ENCODE results near the gene GDF2.

GDF2 gene

DNA sequence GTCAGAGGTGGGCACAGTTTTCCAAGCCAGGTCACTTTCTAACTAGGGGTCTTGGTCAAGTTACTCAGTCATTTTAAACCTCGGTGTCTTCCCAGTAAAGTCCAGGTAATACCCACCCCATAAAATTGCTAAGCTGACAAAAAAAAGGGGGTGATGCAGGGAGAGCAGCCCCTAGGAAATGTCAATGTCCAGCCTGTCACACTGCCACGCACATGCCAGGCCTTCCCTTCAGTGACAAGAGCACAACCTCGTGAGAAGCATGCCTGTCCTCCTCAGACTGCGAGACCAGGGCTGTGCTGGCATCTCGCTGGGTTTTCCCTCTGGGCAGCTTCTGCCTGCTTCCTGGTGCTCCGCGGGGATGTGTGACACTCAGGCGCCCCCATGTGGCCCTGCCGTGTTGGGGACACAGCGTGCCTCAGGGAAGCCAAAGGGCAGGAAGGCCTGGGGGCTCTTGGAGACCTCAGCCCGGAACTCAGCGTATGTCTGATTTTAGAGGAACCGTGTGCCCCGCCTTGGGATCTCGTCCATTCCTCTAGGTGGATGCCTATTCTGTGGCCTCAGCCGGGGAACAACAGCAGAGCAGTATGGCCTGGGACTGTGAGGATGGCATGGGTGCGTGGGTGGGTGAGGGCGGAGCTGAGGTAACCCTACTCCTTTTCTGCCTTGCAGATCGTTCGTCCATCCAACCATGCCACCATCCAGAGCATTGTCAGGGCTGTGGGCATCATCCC, 10.2 kb upstream of the GDF2 start:
- peak; percentile 72 for DNase-seq

DNA sequence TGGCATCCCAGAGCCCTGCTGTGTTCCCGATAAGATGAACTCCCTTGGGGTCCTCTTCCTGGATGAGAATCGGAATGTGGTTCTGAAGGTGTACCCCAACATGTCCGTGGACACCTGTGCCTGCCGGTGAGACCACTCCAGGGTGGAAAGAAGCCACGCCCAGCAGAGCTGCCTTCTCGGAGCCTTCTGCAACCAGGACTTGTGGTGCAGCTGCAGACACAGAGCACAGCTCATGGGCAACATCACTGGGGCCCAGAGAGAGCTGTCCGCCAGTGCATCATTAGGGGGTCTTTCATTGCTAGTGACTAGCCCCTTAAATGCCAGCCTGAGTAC, 9.6 kb upstream of the GDF2 start:
- no peak for DNase-seq

DNA sequence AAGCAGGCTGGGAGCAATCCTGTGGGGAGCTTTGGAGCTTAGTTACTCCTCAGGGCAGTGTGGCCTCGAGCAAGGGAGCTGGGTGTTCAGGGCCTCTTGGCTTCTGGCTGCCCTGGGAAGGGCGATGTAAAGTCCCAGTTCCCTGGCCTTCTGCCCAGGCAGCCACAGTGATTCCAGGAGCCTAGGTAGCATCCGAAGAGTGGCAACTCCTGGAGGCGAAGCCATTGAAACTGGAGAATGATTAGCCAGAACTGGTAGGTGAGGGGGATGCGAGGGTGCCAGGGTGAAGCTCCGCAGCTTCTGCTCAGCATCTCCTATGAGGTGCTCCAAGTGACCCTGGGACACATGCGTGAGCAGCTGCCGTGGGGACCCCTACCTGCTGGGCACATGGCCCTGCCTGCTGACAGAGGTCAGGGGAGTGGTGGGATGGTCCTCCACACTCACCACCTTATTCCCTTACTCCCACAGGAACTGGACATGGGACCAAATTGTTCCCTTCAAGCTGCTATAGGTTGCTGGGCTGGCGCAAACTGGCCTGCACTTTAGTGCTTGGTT, 7.8 kb upstream of the GDF2 start:
- no peak for DNase-seq

DNA sequence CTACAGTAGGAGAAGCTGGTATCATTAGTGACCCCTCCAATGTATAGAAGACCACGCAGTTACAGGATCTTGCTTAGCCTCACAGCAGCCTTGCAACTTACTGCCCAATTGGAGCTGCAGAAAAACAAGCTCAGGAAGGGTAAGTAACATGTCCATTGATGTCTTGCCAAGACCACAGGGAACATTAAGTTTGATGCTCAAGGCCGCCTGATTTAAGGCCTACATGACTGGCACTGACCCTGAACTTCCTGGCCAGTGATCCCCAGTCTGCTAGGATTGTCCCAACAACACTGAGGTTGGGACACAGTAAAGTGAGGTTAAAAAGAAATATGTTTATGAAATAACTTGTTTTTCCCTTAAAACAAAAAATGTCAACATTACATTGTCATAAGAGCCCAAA, 6.8 kb upstream of the GDF2 start:
- DNase-seq = no peak

DNA sequence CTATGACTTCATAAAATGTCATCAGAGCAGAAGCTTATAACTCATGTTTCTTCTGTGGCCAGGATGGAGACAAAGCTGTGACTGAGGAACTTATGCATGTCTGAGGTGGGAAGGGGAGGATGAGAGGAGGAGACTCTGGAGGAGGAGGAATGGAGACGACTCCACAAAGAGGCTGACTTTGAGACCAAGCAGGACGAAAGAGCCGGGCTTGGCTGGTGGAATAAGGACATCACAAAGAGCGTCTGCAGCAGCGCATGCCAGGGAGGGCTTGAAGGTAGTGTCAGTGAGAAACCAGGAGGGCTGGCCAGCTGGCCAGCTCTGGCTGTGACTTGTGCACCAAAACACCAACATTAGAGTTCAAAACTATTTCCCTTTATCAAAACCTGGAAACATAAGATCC, 6.1 kb upstream of the GDF2 start:
- no peak for DNase-seq

DNA sequence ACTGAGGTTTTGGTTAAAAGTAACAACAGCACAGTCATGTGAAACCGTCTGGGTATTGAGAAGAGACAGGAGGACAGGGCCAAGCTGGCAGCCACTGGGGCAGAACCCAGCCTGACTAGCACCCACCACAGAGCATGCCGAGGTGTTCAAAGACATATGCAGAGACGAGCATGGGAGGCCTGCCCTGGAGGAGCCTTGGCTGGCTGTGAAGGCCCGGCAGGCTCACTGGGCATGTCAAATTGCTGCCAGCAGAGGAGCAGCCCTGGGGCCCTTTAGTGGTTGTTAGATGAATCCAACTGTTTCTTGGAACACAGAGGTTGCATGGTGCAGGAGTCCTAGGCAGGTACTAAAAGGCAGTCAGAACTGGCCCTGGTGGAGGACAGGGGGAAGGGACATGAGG, 5.0 kb upstream of the GDF2 start:
- no peak for DNase-seq

DNA sequence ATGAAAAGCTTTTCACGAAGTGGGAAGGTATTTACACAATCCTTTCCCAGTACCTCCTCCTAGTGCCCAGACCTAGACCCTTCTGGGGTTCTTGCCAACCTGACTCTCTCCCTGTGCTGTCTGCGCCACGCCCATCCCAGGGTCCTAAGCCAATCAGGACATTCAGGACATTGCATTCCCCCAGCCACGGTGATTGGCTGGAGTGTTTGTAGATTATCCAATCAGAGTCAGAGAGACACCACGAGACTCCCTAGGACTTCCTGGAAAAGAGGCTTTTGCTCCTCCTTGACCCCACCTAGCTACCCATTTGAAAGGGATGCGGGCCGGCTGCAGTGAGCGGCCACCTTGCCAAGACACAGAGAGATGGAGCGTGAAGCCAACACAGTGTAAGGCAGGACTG, 3.5 kb upstream of the GDF2 start:
- DNase-seq = peak; percentile 4

DNA sequence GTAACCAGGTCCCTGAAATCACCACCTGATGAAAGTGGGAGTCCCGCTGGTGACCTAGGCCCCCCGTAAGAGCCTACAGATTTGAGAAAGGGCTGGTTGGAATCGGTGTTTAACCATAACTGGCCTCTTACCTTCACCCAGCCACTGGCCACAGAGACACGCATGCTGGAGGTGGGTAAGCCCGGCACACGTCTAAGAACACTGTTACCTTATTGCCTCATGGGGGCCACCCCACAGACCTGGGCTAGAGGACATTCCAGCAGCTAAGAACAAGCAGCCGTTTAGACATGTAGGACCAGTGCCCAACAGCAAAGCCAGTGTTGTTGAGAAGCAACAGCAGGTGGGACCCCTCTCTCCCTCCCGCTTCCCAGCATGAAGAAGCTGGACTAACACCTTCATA, 2.5 kb upstream of the GDF2 start:
- no peak for DNase-seq

DNA sequence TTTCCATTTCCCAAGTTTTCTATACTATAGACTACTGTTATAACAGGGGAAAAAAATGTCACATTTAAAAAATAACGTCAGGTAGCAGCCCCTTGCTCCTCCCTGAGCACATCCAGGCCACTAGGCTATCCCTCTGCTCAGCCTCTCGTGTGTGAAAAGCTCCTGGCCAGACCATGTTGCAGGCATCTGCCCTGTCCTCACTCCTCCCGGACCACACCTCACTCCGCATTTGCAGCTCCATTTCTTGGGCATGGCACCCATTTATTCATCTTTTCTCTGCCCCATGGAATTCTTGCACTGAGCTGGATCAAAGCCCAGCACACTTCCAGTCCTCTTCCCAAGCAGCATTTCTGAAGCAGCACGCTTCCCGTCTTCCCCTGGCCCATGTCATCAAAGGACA, 1.4 kb upstream of the GDF2 start:
- no peak for DNase-seq

DNA sequence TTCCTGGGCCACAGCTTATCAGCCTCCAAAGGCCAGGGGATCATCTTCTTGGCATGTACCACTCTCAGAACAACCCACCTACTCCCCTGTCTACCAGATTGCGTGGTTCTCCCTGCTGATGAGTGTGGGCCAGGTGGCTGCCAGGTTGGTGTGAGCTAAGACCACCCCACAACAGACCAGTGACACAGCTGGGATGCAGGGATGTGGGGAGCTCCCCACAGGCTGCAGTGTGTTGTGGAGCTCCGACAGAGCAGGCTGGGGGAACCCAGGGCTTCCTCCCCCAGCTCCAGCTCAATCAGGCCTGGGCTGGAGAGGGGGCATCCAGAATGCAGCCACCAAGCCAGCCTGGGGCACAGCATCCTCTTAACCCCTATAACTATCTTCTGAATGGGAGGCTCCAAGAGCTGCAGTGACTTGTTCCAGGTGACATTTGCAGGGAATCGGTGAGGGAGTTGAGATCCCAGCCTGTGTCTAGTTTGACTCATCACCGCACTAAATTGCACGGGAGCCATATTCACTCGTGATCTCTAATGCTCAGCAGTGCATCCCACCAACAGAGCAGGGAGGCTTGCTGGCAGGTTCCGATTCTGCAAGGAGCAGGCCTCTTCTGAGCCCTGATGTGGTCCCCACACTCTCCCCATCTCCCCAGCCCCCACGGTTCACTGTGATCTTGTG, 596 bp upstream of the GDF2 start:
- no peak for DNase-seq

DNA sequence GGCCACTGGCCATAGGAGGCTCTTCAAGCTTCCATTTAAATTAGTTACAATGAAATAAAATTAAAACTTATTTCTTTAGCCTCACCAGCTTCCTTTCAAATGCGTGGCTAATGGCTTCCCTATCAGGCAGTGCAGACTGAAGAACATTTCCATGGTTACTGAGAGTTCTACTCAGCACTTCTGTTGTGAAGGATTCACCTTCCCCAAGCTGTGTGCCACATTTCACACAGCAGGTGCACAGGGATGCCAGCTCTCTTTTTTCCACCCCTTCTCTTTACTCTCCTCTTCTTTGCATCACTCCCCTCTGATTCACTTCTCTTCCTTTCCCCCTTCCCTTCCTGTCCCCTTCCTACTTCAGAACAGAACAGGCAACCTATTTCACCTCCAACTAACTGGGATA, 833 bp downstream of the GDF2 start:
- DNase-seq = no peak

DNA sequence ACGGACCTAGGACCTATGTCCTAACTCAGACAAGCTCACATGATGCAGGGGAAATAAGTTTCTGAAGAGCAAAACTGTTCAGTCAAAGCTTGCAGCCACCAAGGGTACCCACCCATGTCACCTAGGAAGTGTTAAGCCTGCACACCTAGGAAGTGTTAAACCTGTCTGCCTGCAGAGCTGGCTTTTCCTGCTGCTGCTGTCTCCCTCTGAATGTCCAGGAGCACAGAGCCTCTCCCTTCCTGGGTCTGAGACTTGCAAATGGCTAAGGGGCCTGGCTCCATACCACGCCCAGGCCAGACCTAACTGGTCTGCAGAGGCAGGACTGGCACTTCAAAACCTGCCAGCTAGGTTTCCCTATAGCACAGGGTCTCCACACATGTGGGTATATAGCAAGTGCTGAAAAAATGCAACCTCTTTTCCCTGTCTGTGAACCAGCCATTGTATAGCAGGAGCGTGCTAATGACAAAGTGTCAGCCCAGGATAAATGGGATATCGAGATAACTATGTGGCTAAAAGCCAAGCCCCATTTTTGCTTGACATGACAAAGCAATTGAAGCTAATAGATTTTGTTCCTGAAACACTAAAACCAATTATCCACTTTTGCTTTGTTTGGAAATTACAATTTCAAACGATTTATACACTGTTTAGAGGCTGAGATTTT, 1.5 kb downstream of the GDF2 start:
- DNase-seq = no peak

DNA sequence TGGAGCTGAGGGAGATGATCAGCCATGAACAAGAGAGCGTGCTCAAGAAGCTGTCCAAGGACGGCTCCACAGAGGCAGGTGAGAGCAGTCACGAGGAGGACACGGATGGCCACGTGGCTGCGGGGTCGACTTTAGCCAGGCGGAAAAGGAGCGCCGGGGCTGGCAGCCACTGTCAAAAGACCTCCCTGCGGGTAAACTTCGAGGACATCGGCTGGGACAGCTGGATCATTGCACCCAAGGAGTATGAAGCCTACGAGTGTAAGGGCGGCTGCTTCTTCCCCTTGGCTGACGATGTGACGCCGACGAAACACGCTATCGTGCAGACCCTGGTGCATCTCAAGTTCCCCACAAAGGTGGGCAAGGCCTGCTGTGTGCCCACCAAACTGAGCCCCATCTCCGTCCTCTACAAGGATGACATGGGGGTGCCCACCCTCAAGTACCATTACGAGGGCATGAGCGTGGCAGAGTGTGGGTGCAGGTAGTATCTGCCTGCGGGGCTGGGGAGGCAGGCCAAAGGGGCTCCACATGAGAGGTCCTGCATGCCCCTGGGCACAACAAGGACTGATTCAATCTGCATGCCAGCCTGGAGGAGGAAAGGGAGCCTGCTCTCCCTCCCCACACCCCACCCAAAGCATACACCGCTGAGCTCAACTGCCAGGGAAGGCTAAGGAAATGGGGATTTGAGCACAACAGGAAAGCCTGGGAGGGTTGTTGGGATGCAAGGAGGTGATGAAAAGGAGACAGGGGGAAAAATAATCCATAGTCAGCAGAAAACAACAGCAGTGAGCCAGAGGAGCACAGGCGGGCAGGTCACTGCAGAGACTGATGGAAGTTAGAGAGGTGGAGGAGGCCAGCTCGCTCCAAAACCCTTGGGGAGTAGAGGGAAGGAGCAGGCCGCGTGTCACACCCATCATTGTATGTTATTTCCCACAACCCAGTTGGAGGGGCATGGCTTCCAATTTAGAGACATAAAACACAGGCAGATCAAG, 3.3 kb downstream of the GDF2 start:
- DNase-seq = no peak

DNA sequence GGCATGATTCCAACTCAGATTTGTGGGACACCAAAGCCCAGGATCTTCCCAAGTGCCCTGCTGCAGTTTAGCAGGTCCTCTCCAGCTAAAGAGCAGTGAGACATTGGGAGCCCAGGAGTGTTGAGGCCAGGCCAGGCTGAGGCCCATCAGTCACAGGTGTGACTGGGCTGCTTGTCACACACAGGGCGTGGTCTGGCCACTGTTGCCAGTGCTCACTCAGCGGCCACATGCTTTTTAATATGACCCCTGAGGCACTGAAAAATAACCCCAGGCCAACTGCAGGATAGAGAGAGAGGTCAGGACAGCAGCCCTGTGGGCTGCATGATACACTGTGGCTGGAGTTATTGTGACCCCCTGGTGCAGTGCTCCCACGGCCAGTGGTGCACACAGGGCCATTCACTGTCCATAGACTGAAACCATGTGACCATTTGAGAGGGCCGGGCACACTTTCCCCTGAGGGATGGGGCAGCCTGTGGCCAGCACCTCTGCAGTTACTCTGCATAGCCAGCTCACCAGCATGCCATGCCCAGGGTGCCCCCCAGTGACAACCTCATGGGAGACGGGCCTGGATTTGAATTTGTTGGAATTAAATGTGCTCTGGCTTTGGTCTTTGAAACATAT, 4.2 kb downstream of the GDF2 start:
- no peak for DNase-seq

DNA sequence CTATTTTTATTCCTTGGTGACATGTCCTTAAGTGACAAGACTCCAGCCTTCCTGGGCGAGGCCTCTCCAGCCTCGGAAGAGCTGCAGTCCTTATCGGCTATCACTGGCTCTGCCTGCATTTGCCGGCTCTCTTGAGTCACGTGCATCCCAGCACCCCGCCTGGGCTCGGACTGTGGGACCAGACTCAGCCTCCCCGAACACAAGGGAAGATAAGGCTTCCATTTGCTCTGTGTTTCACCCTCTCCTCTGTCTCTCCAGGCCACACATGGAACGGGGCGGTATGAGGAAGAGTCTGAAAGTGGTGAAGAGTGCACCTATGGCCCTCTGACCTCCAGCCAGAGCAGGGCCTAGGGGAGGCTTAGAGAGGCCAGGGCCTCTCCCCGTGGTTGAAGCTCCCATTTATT, 4.7 kb downstream of the GDF2 start:
- no peak for DNase-seq

DNA sequence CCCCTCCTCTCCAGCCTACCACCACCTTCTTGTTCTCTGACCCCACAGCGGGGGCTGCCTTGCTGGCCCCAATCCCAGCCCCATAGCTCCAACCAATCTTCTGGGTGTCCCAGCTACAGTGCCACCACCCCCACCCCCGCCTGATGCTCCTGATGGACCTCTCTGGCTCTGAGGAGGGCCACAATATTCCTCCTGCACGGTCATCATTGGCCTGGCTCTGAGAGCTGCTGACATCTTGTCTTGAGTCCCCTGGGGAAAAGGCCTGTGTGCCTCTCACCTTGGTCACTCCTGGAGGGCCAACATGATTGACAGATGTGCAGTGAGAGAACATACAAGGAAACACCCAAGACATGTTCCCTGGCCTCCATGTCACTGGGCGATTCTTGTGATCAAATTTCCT, 7.6 kb downstream of the GDF2 start:
- no peak for DNase-seq

DNA sequence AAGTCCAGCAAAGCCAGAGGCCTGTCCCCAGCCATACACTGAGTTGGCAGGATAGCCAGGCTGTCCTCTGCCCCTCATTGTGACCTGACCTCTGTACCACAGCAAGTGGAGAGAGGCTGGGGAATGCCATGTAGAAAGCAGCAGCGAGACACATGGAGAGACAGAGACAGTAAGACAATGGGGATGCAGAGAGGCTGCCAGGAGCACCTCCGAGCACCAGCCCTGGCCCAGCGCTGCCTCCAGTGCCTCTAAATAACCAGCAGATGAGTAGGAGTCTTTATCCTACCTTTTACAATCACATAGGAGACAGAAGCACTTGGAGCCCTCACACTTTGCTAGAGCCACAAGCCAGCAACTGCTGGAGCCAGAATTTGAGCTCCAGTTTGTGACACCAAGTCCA, 8.1 kb downstream of the GDF2 start:
- DNase-seq = no peak

DNA sequence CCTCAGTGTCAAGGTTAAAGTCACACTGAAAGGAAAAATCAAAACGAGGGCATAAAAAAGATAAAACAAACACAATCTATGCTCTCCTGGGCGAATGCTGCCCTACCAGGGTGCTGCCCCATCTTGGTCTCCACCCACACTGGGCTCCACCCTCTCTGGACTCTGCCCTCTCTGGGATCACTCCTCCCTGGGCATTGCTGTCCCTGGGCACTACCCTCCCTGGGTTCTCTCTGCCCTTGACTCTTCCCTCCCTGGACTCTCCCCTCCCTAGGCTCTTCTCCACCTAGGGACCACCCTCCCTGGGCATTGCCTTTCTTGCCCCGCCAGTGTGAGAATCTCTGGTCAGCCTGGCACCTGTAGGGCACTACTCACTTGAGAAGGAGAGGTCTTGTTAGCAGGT, 8.6 kb downstream of the GDF2 start:
- no peak for DNase-seq

DNA sequence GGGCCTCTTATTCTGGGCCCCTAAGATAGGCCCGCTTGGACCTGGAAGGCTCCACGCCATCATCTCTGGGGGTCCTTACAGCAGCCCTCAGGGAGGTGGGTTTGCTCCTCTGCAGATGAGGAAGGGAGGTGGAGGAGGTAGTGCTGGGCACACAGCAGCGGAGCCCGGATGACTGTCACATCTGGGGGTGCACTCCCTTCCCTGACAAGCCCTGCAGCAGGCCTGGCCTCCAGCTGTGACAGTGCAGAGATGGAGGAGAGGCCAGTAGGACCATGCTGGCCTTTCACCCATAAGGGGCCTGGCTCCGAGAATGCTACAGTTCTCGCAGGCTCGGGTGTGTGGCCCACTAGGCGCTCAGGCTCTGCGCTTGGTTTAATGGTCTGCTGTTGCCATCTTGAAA, 9.2 kb downstream of the GDF2 start:
- no peak for DNase-seq

DNA sequence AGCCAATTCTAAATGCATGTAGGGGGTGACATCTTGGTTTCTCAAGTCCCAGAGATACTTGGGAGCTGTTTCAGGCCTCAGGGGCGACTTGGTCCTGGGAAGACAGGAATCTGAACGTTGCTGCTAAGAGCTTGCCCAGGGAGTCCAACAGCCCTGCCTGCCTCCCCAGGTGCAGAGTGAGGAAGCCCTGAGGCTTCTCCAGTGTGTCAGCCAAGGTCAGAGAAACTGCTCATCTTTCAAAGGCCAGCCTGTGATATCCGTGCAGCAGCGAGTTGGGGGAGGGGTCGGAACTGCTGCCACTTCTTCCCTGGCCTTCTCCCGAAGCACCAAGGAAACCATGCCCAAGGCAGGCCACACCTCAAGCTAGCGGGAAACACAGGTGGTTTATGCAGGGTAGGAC, 9.7 kb downstream of the GDF2 start:
- DNase-seq = no peak

DNA sequence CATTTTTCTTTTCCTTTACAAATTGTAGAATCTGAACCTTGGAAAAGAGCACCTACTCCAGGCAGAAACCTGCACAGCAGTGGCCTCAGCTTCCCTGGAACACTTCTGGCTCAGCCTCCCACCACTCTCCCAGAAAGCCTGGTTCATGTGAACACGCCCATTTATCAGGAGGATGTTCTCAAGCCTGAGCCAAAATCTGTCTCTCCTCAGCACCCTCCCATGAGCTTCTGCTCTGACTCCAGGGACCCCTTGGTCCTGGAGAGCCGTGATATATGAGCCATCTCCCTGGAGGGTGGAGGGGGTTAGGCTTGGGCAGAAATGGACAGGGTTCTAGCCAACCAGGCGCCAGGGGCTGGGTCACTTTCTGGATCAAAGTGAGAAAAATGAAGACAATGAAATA, 10.1 kb downstream of the GDF2 start:
- DNase-seq = no peak

DNA sequence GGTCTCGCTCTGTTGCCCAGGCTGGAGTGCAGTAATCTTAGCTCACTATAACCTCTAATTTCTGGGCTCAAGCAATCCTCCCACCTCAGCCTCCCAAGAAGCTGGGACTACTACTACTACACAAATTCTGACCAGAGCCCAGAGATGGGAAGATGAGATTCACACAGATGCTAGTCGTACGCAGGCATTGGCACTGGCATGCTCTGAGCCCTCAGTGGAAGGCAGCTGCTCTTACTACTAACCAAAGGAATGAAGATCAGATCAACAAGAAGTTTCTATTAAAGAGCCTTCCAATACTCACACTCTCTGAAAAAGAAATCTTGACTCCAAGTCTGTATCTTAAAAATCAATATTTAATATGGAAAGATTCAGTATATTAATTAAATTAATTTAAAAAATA, 10.7 kb downstream of the GDF2 start:
- no peak for DNase-seq
